LNCAP (cell line): ENCODE results near the gene TMEM176B.

Source experiments
- TF ChIP-seq, protein P1 (sequence below): fragments of 450-650 bp; IDR thresholded peaks from 2 replicates; pipeline ENCODE4 v1.5.1; 2017; ENCODE audit warnings: mild to moderate bottlenecking

The TMEM176B gene

DNA sequence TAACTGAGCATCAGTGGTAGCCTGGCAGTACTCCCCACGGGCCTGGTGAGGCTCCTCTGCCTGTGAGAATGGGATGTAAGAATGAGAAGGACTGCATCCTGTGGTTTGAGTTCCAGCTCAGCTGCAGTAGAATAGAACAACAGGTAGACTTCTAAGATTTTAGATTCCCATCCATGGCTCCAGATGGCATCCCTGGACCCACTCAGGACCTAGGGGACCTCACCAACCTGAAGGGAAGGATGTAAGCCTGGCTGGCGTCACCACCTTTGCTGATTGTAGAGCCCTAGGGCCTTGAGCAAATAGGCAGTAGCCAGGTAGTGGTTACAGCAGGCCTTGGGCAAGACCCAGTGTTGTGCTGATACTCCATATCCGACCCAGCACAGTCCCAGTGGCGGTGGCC lies 42.6 kb upstream of the TMEM176B start:
- TF ChIP-seq, protein P1, sequence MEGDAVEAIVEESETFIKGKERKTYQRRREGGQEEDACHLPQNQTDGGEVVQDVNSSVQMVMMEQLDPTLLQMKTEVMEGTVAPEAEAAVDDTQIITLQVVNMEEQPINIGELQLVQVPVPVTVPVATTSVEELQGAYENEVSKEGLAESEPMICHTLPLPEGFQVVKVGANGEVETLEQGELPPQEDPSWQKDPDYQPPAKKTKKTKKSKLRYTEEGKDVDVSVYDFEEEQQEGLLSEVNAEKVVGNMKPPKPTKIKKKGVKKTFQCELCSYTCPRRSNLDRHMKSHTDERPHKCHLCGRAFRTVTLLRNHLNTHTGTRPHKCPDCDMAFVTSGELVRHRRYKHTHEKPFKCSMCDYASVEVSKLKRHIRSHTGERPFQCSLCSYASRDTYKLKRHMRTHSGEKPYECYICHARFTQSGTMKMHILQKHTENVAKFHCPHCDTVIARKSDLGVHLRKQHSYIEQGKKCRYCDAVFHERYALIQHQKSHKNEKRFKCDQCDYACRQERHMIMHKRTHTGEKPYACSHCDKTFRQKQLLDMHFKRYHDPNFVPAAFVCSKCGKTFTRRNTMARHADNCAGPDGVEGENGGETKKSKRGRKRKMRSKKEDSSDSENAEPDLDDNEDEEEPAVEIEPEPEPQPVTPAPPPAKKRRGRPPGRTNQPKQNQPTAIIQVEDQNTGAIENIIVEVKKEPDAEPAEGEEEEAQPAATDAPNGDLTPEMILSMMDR: no peak

DNA sequence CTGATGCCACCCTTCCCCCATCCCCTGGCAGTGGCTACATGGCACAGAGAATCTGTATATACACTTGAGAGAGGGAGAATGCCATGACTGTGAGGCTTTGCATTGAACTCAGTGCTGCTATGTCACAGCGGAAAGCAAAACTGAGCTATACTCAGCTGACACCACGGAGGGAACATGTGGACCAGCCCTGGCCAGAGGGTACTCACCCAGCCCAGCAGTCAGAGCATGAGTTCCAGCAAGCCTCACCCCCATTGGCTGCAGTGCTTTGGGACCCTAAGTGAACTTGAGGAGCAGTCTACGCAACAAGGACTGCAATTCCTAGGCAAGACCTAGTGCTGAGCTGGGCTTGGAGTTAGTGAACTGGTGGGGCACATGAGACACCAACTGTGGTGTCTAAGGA lies 41.9 kb upstream of the TMEM176B start:
- TF ChIP-seq, protein P1: no peak

DNA sequence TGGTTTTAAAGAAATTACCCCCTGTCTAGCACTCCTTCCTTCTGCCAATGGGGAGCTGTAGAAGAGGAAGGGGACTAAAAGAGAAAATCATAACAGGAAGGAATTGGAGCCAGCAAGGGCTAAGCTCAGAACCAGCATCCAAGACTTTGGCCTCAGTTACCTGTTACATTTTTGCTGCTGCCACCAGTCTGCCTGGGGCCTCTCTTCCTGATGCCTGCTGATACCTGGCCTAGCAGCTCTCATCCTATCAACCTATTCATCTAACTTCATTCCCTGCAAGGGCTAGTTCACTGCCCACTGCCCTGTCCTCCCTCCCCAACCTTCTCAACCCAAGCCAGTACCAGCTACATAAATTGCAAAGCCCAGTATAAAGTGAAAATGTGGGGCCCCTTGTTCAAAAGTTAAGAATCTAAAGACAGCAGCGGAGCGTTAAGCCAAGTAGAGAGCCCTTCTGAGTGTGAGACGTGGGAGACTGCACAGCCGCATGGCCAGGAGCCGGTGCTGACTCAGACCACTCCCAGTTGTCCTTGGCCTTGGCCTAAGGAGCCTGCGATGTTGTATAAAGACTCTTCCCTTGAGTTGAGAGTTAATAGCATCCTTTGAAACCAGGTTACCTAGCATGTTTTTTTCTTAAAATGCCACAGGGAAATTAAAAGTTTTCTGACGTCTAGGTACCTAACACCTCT lies 38.9 kb upstream of the TMEM176B start:
- TF ChIP-seq, protein P1: no peak

DNA sequence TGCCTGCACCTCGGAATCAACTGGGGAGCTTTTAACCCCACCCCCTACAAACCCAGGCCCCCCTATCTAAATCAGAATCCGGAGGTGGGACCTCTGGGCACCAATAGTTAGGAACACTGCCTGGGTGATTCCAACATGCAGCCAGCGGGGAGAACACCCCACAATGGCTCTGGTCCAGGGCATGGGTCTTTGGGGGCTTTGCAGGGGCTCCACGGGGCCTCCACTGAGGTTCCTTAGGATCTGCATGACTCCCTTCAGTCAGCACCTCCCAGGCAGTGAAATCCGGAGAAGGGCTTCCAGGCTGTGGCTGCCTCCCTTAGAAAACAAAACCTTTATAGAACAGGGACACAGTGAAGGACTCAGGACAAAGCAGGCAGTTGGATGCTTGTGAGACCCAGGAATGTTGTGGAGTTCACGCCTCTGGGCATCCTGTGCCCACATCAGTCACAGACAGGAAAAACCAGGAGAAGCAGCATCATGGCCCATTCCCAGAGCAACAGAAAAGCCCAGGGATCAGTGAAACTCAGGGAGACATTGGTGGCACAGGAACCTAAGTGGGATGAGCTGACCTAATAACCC lies 35.6 kb upstream of the TMEM176B start:
- TF ChIP-seq, protein P1: no peak

DNA sequence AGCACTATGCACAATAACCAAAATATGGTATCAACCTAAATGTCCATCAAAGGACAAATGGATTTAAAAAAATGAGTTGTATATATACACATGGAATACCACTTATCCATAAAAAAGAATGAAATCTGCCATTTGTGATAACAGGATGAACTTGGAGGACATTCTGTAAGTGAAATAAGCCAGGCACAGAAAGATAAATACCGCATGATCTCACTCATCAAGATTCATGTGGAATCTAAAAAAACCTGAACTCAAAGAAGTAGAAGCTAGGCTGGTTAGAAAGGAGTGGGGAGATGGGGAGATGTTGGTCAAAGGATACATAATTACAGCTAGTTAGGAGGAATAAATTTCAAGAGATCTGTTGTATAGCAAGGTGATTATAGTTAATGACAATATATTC lies 34.9 kb upstream of the TMEM176B start:
- TF ChIP-seq, protein P1: no peak

DNA sequence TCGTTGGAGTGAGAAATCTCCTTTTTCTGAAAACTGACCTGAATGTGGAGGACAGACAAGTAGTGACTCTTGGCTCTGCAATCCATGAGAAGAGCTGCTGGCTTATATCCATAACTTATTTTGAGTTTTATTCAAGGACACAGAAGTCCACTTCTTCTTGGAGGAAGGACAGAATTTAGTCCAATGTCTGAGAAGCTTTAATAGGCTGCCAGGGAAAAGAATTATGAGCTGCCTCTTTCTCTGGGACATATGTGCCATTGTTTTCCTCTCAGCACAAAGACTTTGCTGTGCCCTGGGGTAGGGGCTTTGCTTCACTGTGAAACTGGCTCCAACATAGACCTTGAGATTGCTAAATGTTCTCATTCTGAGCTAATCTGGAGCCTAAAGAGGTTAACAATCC lies 31.7 kb upstream of the TMEM176B start:
- TF ChIP-seq, protein P1: no peak

DNA sequence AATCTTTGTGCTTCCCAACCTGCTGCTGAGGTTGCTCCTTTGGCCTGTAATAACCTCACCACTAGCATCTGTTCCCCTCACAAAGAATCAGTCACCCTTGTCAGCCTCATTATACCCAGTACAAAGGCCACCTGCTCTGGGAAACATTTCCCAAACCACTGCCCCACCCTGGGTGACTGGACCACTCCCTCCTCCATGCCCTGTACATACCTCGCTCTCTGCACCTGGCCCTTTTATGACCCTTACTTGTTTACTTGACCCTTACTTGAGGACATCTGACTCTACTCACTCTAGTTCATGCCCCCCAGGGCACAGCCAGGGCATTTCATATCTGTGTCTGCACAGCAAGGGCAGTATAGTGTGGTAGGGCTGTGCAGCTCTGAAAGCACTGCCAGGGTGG lies 30.8 kb upstream of the TMEM176B start:
- TF ChIP-seq, protein P1: no peak
